Mucosa of descending colon (tissue), 3 donors: ENCODE results near the gene MXD4. TPM values are rescaled to one million over a fixed set of nuclear protein-coding genes. Genes with fewer than 3 reads are reported as not detected.

Experiments
- ATAC-seq: fragments of 200-7000 bp; cut with Tn5 transposase; one replicate; pipeline ENCODE4 v1.9.1; 2020; ENCODE audit warnings: mild to moderate bottlenecking, moderate library complexity
- DNase-seq, 3 donors: peaks; one replicate each; pipeline ENCODE4 v3.0.0-alpha.2; 2020
- H3K36me3 ChIP-seq: fragments of 200-600 bp; one replicate; pipeline ENCODE4 v1.8.0; 2021; ENCODE audit warnings: low read depth, mild to moderate bottlenecking
- H3K4me1 ChIP-seq: fragments of 200-600 bp; one replicate; pipeline ENCODE4 v1.8.0; 2021; ENCODE audit warnings: low read depth, mild to moderate bottlenecking
- H3K4me3 ChIP-seq: fragments of 200-600 bp; one replicate; pipeline ENCODE4 v1.8.0; 2021; ENCODE audit warnings: mild to moderate bottlenecking
- H3K9me3 ChIP-seq: fragments of 200-600 bp; one replicate; pipeline ENCODE4 v1.8.0; 2021; ENCODE audit warnings: mild to moderate bottlenecking
- intact Hi-C, 2 donors: fragments of 100-400 bp; cut with DNase I in 1 of 2; cut with micrococcal nuclease in 1 of 2; formaldehyde crosslinking; loops; one replicate each; pipeline versions ENCODE4 v1.11.0 to v1.11.1; 2022; cut with DNase I, micrococcal nuclease
- total RNA-seq, 3 donors: library from RNA; stranded (reverse); fragmentation: NEBNext Ultra II Directional in 2 of 3; extraction: Animal tissue kit (Norgen Biotek cat#: 25700) in 2 of 3; gene quantifications; one replicate each; pipeline versions ENCODE4 v1.2.1 to v1.2.4, GENCODE V29; 2021 to 2023
- TF ChIP-seq, protein P1 (sequence below): fragments of 200-600 bp; IDR thresholded peaks from one replicate; pipeline ENCODE4 v1.8.0; 2022; ENCODE audit warnings: antibody characterized with exemption, mild to moderate bottlenecking
- donor health status: DM: no; HTN: no; CAD: no; lungs with moderate emphysema.
- donor health status: DM: no; HTN: no; CAD: no.
- donor health status: DM: no; HTN: yes; CAD: no.

MXD4 gene
- total RNA-seq, 3 donors from 2014 or later: 46.6 to 59.6 (median 52.6) TPM

DNA sequence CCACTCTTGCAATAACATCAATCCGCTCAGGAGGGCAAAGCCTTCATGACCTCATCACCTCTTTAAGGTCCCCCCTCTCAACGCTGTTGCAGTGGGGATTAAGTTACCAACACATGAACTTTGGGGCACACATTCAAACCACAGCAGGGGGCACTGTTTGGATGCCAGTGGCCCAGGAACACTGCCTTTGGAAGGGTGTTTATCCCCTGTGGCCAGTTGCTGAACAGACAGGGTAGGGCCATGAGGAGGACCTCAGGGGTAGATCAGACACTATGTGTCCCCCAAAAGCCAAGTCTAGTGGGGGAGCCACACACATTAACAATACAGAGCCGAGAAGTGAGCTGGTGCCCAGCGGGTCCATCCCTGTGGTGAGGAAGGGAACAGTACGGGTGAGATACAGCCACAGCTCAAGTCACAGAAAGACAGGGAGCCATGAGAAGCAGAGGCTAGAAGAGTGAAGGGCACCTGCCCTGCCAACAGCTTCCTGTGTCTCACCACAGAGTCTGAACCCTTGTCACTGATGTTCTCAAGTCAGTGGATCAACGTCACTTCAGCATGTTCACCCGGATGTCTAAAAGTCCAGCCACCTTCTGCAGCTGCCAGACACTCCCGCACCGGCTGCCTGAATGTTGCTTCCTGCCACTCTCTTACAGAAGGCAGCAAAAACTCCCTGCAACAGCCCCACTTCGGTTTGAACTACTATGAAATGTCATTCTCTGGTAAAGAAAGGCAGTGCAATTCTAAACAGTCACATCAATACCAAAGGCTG, 19.9 kb upstream of the MXD4 start:
- TF ChIP-seq, protein P1, sequence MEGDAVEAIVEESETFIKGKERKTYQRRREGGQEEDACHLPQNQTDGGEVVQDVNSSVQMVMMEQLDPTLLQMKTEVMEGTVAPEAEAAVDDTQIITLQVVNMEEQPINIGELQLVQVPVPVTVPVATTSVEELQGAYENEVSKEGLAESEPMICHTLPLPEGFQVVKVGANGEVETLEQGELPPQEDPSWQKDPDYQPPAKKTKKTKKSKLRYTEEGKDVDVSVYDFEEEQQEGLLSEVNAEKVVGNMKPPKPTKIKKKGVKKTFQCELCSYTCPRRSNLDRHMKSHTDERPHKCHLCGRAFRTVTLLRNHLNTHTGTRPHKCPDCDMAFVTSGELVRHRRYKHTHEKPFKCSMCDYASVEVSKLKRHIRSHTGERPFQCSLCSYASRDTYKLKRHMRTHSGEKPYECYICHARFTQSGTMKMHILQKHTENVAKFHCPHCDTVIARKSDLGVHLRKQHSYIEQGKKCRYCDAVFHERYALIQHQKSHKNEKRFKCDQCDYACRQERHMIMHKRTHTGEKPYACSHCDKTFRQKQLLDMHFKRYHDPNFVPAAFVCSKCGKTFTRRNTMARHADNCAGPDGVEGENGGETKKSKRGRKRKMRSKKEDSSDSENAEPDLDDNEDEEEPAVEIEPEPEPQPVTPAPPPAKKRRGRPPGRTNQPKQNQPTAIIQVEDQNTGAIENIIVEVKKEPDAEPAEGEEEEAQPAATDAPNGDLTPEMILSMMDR: no peak
- ATAC-seq (peak; percentile 85), DNase-seq (peak; percentile 24 to 70 (median 38))
- intact Hi-C loops: no loop called here
- H3K4me1 ChIP-seq: no peaks in the 10 kb centered on the region
- H3K36me3 ChIP-seq: no peaks in the 10 kb centered on the region
- H3K4me3 ChIP-seq: no peak overlapping the region
- no peaks in the 10 kb centered on the region for H3K9me3 ChIP-seq

DNA sequence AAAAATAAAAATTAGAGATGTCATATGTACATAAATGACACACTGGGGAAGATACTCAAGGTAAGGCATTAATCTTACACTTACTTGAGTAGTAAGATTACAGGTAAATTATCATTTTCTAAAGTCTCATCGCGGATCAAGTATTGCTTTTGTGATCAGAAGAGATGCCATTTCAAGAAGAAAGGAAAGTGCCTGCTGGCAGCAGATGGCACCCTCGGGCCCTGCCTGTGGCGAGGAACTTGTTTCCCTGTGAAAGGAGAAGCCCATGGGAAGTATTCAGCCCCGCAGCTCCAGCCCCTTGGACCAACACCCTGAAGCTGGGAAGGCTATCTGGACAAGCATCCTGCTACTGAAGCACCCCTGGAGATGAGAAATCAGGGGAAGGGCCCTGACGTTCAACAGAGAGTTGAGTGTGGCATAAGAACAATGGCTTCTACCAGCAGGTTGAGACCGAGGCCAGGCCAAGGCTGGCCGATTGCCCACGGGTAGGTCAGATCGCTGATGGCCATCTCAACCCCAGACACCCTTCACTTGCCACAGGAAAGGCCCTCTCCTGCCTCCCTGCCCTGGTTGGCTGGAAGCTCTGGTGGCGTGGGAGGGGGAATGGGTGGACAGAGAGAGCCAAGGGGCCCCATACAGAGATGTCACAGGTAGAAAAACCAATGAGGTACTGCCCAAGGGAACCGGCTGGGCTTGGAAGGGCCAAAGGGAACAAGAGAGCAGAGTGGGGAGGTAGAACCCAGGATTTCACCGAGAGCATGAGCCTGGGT, 18.8 kb upstream of the MXD4 start:
- Histone ChIP-seq H3K4me1 (no peaks in the 10 kb centered on the region), H3K36me3 (no peaks in the 10 kb centered on the region), H3K9me3 (no peaks in the 10 kb centered on the region), H3K4me3 (no peak overlapping the region)
- TF ChIP-seq, protein P1: no peak
- DNase-seq: peak in 2 of 3 donors; percentile 41 to 56
- no peak for ATAC-seq
- intact Hi-C loops: no loop called here

DNA sequence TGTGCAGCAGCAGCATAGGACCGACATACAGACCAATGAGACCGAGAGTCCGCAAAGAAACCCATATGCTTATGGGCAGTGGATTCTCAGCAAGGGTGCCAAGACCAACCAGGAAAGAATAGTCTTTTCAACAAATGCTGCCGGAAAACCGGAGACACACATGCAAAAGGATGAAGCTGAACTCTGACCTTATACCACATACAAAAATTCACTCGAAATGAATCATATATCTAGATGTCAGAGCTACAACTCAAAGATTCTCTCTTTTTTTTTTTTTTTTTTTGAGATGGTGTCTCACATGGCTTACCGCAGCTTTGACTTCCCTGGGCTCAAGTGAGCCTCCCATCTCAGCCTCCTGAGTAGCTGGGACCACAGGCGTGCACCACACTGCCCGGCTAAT, 16.0 kb upstream of the MXD4 start:
- no peaks in the 10 kb centered on the region for H3K36me3 ChIP-seq
- no peak for ATAC-seq
- TF ChIP-seq, protein P1: no peak
- intact Hi-C loops: no loop called here
- no peak for DNase-seq
- H3K4me1 ChIP-seq: no peaks in the 10 kb centered on the region
- H3K4me3 ChIP-seq: no peak overlapping the region
- no peaks in the 10 kb centered on the region for H3K9me3 ChIP-seq

DNA sequence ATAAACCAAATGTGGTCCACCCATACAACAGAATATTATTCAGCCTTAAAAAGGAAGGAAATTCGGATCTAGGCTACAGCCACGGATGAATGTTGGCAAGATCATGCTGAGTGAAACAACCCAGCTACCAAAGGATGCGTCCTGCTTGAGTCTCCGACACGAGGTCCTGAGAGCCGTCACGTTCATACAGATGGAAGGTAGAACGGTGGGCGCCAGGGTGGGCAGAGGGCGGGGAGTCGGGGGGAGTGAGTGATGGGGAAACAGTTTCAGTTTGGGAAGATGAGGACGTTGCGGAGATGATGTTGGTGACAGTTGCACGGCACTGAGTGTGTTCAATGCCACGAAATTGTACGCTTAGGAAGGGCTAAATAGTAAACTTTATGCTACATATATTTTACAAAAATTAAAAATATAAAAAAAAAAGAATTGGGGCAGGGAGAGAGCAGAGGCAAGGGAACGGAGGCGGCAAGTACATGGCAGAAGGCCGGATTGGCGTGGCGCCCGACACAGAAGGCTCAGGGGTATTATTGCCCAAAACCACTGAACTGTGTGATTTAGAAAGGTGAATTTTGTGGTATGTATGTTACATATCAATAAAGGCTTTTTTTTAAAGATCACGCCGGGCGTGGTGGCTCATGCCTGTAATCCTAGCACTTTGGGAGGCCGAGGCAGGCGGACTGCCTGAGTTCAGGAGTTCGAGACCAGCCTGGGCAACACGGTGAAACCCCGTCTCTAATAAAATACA, 14.8 kb upstream of the MXD4 start:
- intact Hi-C loops: no loop called here
- no peaks in the 10 kb centered on the region for H3K9me3 ChIP-seq
- ATAC-seq: no peak

More for the DNA sequence above, 14.8 kb upstream of the MXD4 start:
- DNase-seq: peak in 1 of 3 donors; percentile 17
- TF ChIP-seq, protein P1: no peak
- no peaks in the 10 kb centered on the region for H3K4me1 ChIP-seq
- H3K36me3 ChIP-seq: no peaks in the 10 kb centered on the region
- no peak overlapping the region for H3K4me3 ChIP-seq
